Measurements from ENCODE around the gene ARSI.

The ARSI gene

GRCh38 chr5:150246835-150247234, 55.9 kb downstream of the ARSI start:
- TF ChIP-seq CTCF (IDR thresholded peaks at IDR 0.05; ENCODE audit: low read depth, low read length), result no peak
- no peak for DNase-seq (ENCODE audit: low read depth in 2 of 2)
- no peak overlapping the region for H3K4me3 ChIP-seq (replicated peaks in 1 of 2; ENCODE audit: low read depth in 2 of 2, low read length in 2 of 2)

DNA sequence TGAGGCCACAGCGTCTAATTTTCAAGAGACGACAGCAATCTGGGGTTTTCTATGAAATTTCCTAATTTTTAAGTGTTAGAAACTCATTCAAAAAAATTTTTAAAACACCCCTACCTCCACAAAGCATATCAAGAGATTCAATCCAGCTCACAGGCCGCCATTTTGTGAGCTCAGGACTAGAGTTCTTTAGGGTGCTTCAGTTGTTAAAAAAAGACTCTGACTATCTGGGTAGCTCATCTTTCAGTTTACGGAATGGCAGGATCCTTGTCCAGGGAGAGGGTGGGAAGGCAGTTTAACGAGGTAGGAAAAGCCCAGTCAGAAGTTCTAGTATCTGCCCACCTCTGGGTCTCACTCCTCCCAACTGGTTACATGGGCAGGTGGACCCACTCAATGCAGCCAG, 56.3 kb downstream of the ARSI start:
- no peak overlapping the region for H3K4me3 ChIP-seq (replicated peaks in 1 of 2; ENCODE audit: low read depth in 2 of 2, low read length in 2 of 2)
- no peak for TF ChIP-seq CTCF (IDR thresholded peaks at IDR 0.05; ENCODE audit: low read depth, low read length)
- no peak for DNase-seq (ENCODE audit: low read depth in 2 of 2)
